ENCODE measurements around the gene GLYR1.

GLYR1 gene

GRCh38 chr16:4874666-4875065, 27.6 kb upstream of the GLYR1 start:
- H3K4me3 ChIP-seq (ENCODE audit: low read depth, low read length) = no peak overlapping the region
- no peak overlapping the region for H3K9ac ChIP-seq (ENCODE audit: low read depth, low read length)
- H3K27me3 ChIP-seq (ENCODE audit: control insufficient read depth, insufficient read depth, low read length) = no peaks in the 10 kb centered on the region
- no peaks in the 10 kb centered on the region for H3K4me1 ChIP-seq (ENCODE audit: control insufficient read depth, insufficient read depth, low read length)
- H3K36me3 ChIP-seq (ENCODE audit: control insufficient read depth, insufficient read depth, low read length) = peaks cover 63% of the 10 kb centered on the region
- H3K9me3 ChIP-seq (ENCODE audit: control insufficient read depth, insufficient read depth, low read length) = no peaks in the 10 kb centered on the region

GRCh38 chr16:4873091-4873490, 26.0 kb upstream of the GLYR1 start:
- no peak overlapping the region for H3K9ac ChIP-seq (ENCODE audit: low read depth, low read length)
- no peaks in the 10 kb centered on the region for H3K9me3 ChIP-seq (ENCODE audit: control insufficient read depth, insufficient read depth, low read length)
- H3K27me3 ChIP-seq (ENCODE audit: control insufficient read depth, insufficient read depth, low read length) = no peaks in the 10 kb centered on the region
- H3K4me3 ChIP-seq (ENCODE audit: low read depth, low read length) = no peak overlapping the region
- H3K36me3 ChIP-seq (ENCODE audit: control insufficient read depth, insufficient read depth, low read length) = peaks cover 59% of the 10 kb centered on the region
- no peaks in the 10 kb centered on the region for H3K4me1 ChIP-seq (ENCODE audit: control insufficient read depth, insufficient read depth, low read length)

GRCh38 chr16:4871071-4871470, 24.0 kb upstream of the GLYR1 start:
- no peak overlapping the region for H3K9ac ChIP-seq (ENCODE audit: low read depth, low read length)
- peaks cover 43% of the 10 kb centered on the region for H3K36me3 ChIP-seq (ENCODE audit: control insufficient read depth, insufficient read depth, low read length)
- H3K27me3 ChIP-seq (ENCODE audit: control insufficient read depth, insufficient read depth, low read length) = no peaks in the 10 kb centered on the region
- H3K4me3 ChIP-seq (ENCODE audit: low read depth, low read length) = no peak overlapping the region
- no peaks in the 10 kb centered on the region for H3K9me3 ChIP-seq (ENCODE audit: control insufficient read depth, insufficient read depth, low read length)
- H3K4me1 ChIP-seq (ENCODE audit: control insufficient read depth, insufficient read depth, low read length) = no peaks in the 10 kb centered on the region

- Histone ChIP-seq H3K4me1 (ENCODE audit: control insufficient read depth, insufficient read depth, low read length) (no peaks in the 10 kb centered on the region), H3K36me3 (ENCODE audit: control insufficient read depth, insufficient read depth, low read length) (peaks cover 38% of the 10 kb centered on the region), H3K9ac (ENCODE audit: low read depth, low read length) (no peak overlapping the region), H3K27me3 (ENCODE audit: control insufficient read depth, insufficient read depth, low read length) (no peaks in the 10 kb centered on the region), H3K9me3 (ENCODE audit: control insufficient read depth, insufficient read depth, low read length) (no peaks in the 10 kb centered on the region), H3K4me3 (ENCODE audit: low read depth, low read length) (no peak overlapping the region)
Observed at GRCh38 chr16:4870138-4870671, 23.1 kb upstream of the GLYR1 start.

GRCh38 chr16:4869147-4869805, 22.2 kb upstream of the GLYR1 start:
- Histone ChIP-seq H3K4me1 (ENCODE audit: control insufficient read depth, insufficient read depth, low read length) (no peaks in the 10 kb centered on the region), H3K9me3 (ENCODE audit: control insufficient read depth, insufficient read depth, low read length) (no peaks in the 10 kb centered on the region), H3K4me3 (ENCODE audit: low read depth, low read length) (no peak overlapping the region), H3K27me3 (ENCODE audit: control insufficient read depth, insufficient read depth, low read length) (no peaks in the 10 kb centered on the region), H3K36me3 (ENCODE audit: control insufficient read depth, insufficient read depth, low read length) (peaks cover 29% of the 10 kb centered on the region), H3K9ac (ENCODE audit: low read depth, low read length) (no peak overlapping the region)

GRCh38 chr16:4868535-4868934, 21.4 kb upstream of the GLYR1 start:
- Histone ChIP-seq H3K9me3 (ENCODE audit: control insufficient read depth, insufficient read depth, low read length) (no peaks in the 10 kb centered on the region), H3K4me1 (ENCODE audit: control insufficient read depth, insufficient read depth, low read length) (no peaks in the 10 kb centered on the region), H3K4me3 (ENCODE audit: low read depth, low read length) (no peak overlapping the region), H3K9ac (ENCODE audit: low read depth, low read length) (no peak overlapping the region), H3K36me3 (ENCODE audit: control insufficient read depth, insufficient read depth, low read length) (peaks cover 22% of the 10 kb centered on the region), H3K27me3 (ENCODE audit: control insufficient read depth, insufficient read depth, low read length) (no peaks in the 10 kb centered on the region)

- no peak overlapping the region for H3K4me3 ChIP-seq (ENCODE audit: low read depth, low read length)
- H3K27me3 ChIP-seq (ENCODE audit: control insufficient read depth, insufficient read depth, low read length) = no peaks in the 10 kb centered on the region
- no peaks in the 10 kb centered on the region for H3K9me3 ChIP-seq (ENCODE audit: control insufficient read depth, insufficient read depth, low read length)
- H3K9ac ChIP-seq (ENCODE audit: low read depth, low read length) = no peak overlapping the region
- no peaks in the 10 kb centered on the region for H3K4me1 ChIP-seq (ENCODE audit: control insufficient read depth, insufficient read depth, low read length)
- H3K36me3 ChIP-seq (ENCODE audit: control insufficient read depth, insufficient read depth, low read length) = peaks cover 19% of the 10 kb centered on the region
Observed at GRCh38 chr16:4868026-4868425, 20.9 kb upstream of the GLYR1 start.

GRCh38 chr16:4866586-4866985, 19.5 kb upstream of the GLYR1 start:
- no peak overlapping the region for H3K9ac ChIP-seq (ENCODE audit: low read depth, low read length)
- no peak overlapping the region for H3K4me3 ChIP-seq (ENCODE audit: low read depth, low read length)
- H3K27me3 ChIP-seq (ENCODE audit: control insufficient read depth, insufficient read depth, low read length) = no peaks in the 10 kb centered on the region
- peaks cover 18% of the 10 kb centered on the region for H3K36me3 ChIP-seq (ENCODE audit: control insufficient read depth, insufficient read depth, low read length)
- no peaks in the 10 kb centered on the region for H3K9me3 ChIP-seq (ENCODE audit: control insufficient read depth, insufficient read depth, low read length)
- no peaks in the 10 kb centered on the region for H3K4me1 ChIP-seq (ENCODE audit: control insufficient read depth, insufficient read depth, low read length)

GRCh38 chr16:4865231-4865860, 18.3 kb upstream of the GLYR1 start:
- Histone ChIP-seq H3K36me3 (ENCODE audit: control insufficient read depth, insufficient read depth, low read length) (peaks cover 16% of the 10 kb centered on the region), H3K4me1 (ENCODE audit: control insufficient read depth, insufficient read depth, low read length) (no peaks in the 10 kb centered on the region), H3K9me3 (ENCODE audit: control insufficient read depth, insufficient read depth, low read length) (no peaks in the 10 kb centered on the region), H3K27me3 (ENCODE audit: control insufficient read depth, insufficient read depth, low read length) (no peaks in the 10 kb centered on the region), H3K4me3 (ENCODE audit: low read depth, low read length) (no peak overlapping the region), H3K9ac (ENCODE audit: low read depth, low read length) (no peak overlapping the region)

GRCh38 chr16:4864728-4865127, 17.6 kb upstream of the GLYR1 start:
- Histone ChIP-seq H3K9me3 (ENCODE audit: control insufficient read depth, insufficient read depth, low read length) (no peaks in the 10 kb centered on the region), H3K27me3 (ENCODE audit: control insufficient read depth, insufficient read depth, low read length) (no peaks in the 10 kb centered on the region), H3K4me1 (ENCODE audit: control insufficient read depth, insufficient read depth, low read length) (no peaks in the 10 kb centered on the region), H3K4me3 (ENCODE audit: low read depth, low read length) (no peak overlapping the region), H3K9ac (ENCODE audit: low read depth, low read length) (no peak overlapping the region), H3K36me3 (ENCODE audit: control insufficient read depth, insufficient read depth, low read length) (peaks cover 18% of the 10 kb centered on the region)

- no peaks in the 10 kb centered on the region for H3K27me3 ChIP-seq (ENCODE audit: control insufficient read depth, insufficient read depth, low read length)
- no peak overlapping the region for H3K9ac ChIP-seq (ENCODE audit: low read depth, low read length)
- H3K4me1 ChIP-seq (ENCODE audit: control insufficient read depth, insufficient read depth, low read length) = no peaks in the 10 kb centered on the region
- no peak overlapping the region for H3K4me3 ChIP-seq (ENCODE audit: low read depth, low read length)
- H3K36me3 ChIP-seq (ENCODE audit: control insufficient read depth, insufficient read depth, low read length) = peaks cover 36% of the 10 kb centered on the region
- H3K9me3 ChIP-seq (ENCODE audit: control insufficient read depth, insufficient read depth, low read length) = no peaks in the 10 kb centered on the region
Observed at GRCh38 chr16:4862639-4863038, 15.6 kb upstream of the GLYR1 start.

- Histone ChIP-seq H3K9ac (ENCODE audit: low read depth, low read length) (no peak overlapping the region), H3K9me3 (ENCODE audit: control insufficient read depth, insufficient read depth, low read length) (no peaks in the 10 kb centered on the region), H3K4me1 (ENCODE audit: control insufficient read depth, insufficient read depth, low read length) (no peaks in the 10 kb centered on the region), H3K4me3 (ENCODE audit: low read depth, low read length) (no peak overlapping the region), H3K27me3 (ENCODE audit: control insufficient read depth, insufficient read depth, low read length) (no peaks in the 10 kb centered on the region), H3K36me3 (ENCODE audit: control insufficient read depth, insufficient read depth, low read length) (peaks cover 40% of the 10 kb centered on the region)
Observed at GRCh38 chr16:4860727-4861342, 13.7 kb upstream of the GLYR1 start.

Data from iPS-15b (cell line).